Neural progenitor cell (in vitro differentiated cells): ENCODE measurements around the gene CCNL2.

Experiments
- CTCF ChIP-seq: fragments of 200-600 bp; sonication (generic); IDR thresholded peaks from 2 replicates; pipeline ENCODE4 v1.5.1; 2017; ENCODE audit warnings: antibody characterized with exemption, mild to moderate bottlenecking
- EZH2 ChIP-seq: fragments of 200-600 bp; sonication (generic); IDR thresholded peaks from 2 replicates; pipeline ENCODE4 v1.6.1; 2017; ENCODE audit warnings: antibody characterized with exemption, mild to moderate bottlenecking, moderate library complexity
- EZH2phosphoT487 ChIP-seq: fragments of 200-600 bp; sonication (generic); IDR thresholded peaks from 2 replicates; pipeline ENCODE4 v1.6.1; 2017; ENCODE audit warnings: antibody characterized with exemption

GRCh38 chr1:1397839-1398523 is 1.2 kb downstream of the CCNL2 start:
- no peak for TF ChIP-seq CTCF
- no peak for TF ChIP-seq EZH2
- TF ChIP-seq EZH2phosphoT487, result no peak
